K562 (cell line): Measurements from ENCODE around the gene EFHD2. TPM values are rescaled to one million over a fixed set of nuclear protein-coding genes. Genes with fewer than 3 reads are reported as not detected.

ENCODE experiments used
- CC2D1A ChIP-seq: fragments of 450-650 bp; IDR thresholded peaks from 2 replicates; pipeline ENCODE4 v1.6.1; 2017; ENCODE audit warnings: mild to moderate bottlenecking
- KLF16 ChIP-seq: IDR thresholded peaks from 2 replicates; pipeline ENCODE4 v1.6.1; 2016; ENCODE audit warnings: antibody characterized with exemption
- POLR2G ChIP-seq: fragments of 200-400 bp; formaldehyde crosslinking; IDR thresholded peaks from 2 replicates; pipeline ENCODE4 v1.6.1; 2017; ENCODE audit warnings: low read depth, mild to moderate bottlenecking, antibody characterized with exemption, low read length, moderate library complexity
- RAD21 ChIP-seq, 2 experiments: fragments of 250-450 bp in 1 of 2; fragments of 450-650 bp in 1 of 2; sonication (Bioruptor Pico) in 1 of 2; formaldehyde crosslinking in 1 of 2; IDR thresholded peaks in 1 of 2; conservative IDR thresholded peaks in 1 of 2; 2 replicates each; pipeline versions ENCODE4 v1.4.0 to v1.8.0; 2020 to 2022; ENCODE audit warnings: mild to moderate bottlenecking in 2 of 2, moderate library complexity in 1 of 2
- SMC3 ChIP-seq: conservative IDR thresholded peaks from 2 replicates; pipeline ENCODE4 v1.6.1; 2011; ENCODE audit warnings: low read depth, low read length, improper control_type of control experiment; ENCODE audit not compliant: insufficient read depth
- ZFP1 ChIP-seq: fragments of 450-650 bp; formaldehyde crosslinking; IDR thresholded peaks from 2 replicates; pipeline ENCODE4 v1.4.0; 2020; ENCODE audit warnings: mild to moderate bottlenecking, mixed read lengths
- ZNF324 ChIP-seq: fragments of 250-450 bp; sonication (Bioruptor Pico); IDR thresholded peaks from 2 replicates; pipeline ENCODE4 v1.4.0; 2020; ENCODE audit warnings: mild to moderate bottlenecking
- polyA plus RNA-seq, 8 experiments: library from polyadenylated mRNA; depleted of rRNA in 4 of 8; stranded (reverse) in 5 of 8; unstranded in 3 of 8; fragments of >200 nt; fragmentation: Nextera tagmentation in 2 of 8; fragmentation: Illumina TruSeq in 1 of 8; extraction: Ambion mirVana in 2 of 8; extraction: Trizol in 1 of 8; gene quantifications; 2 replicates each; pipeline versions ENCODE4 v1.2.1 to v1.2.3, GENCODE V29; 2011 to 2014; ENCODE audit warnings: inconsistent platforms in 1 of 8, missing spikeins in 1 of 8
- total RNA-seq, 7 experiments: library from RNA; depleted of rRNA in 6 of 7; stranded (reverse); fragments of >200 nt in 6 of 7; fragmentation: Illumina TruSeq in 2 of 7; extraction: Trizol in 2 of 7; gene quantifications; 2 replicates each; pipeline versions ENCODE4 v1.2.1 to v1.2.3, GENCODE V29; 2011 to 2021; ENCODE audit warnings: low replicate concordance in 1 of 7
- TF ChIP-seq, protein P1 (sequence below), 2 experiments: fragments of 450-650 bp; formaldehyde crosslinking in 1 of 2; IDR thresholded peaks; 2 replicates each; pipeline versions ENCODE4 v1.4.0 to v1.6.1; 2014 to 2020; ENCODE audit warnings: mild to moderate bottlenecking in 2 of 2, borderline replicate concordance in 1 of 2, low read depth in 1 of 2
- TF ChIP-seq, protein P2 (sequence below): fragments of 450-650 bp; formaldehyde crosslinking; IDR thresholded peaks from 2 replicates; pipeline ENCODE4 v1.4.0; 2020; ENCODE audit warnings: mild to moderate bottlenecking, moderate library complexity
- TF ChIP-seq, protein P3 (sequence below), 2 experiments: IDR thresholded peaks; 2 replicates each; pipeline ENCODE4 v1.6.1; 2011; ENCODE audit warnings: borderline replicate concordance in 1 of 2, control low read depth in 1 of 2, low read depth in 1 of 2, low read length in 1 of 2, mild to moderate bottlenecking in 1 of 2, mixed read lengths in 1 of 2, moderate library complexity in 1 of 2; ENCODE audit not compliant: insufficient read depth in 1 of 2, insufficient read length in 1 of 2, poor library complexity in 1 of 2, severe bottlenecking in 1 of 2; ENCODE audit errors: extremely low read depth in 1 of 2

The EFHD2 gene
- total and polyA plus RNA-seq, 9 of the 15 experiments (the other 6 are each of a cell fraction or from before 2014, with no cell fraction given) = 1.7 to 73.5 (median 25.2) TPM

DNA sequence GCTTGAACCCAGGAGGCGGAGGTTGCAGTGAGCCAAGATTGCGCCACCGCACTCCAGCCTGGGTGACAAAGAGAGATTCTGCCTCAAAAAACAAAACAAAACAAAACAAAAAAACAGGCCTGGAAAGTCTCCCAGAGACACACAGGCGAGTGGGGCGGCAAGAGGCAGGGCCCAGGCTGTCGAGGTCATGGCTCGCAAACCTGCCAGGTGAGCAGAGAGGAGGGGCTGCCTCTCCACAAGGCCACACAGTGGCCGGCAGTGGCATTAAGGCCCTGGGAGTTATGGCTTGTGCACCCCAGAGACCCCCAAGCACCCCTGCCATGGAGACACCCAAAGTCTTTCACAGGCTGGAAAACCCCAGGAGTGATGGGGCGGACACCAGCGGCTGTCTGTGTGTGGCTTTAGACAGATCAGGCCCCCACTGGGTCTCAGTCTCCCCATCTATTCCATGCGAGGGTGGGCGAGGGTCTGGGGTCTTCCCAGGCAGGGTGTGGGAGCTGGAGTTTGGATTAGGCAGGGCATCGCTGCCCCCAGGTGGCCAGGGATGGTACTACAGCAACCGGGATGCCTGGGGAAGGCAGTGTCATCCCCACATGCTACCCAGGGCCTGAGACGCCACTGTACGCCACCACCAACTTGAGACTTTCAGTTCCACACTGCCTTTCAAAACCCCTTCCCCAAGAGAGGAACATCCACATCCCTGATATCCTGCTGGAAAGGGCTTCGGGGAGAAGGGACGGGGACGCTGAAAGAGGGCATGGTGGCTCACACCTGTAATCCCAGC is 21.3 kb downstream of the EFHD2 start (continued):
- TF ChIP-seq ZFP1 (CRISPR knock-in tag) = no peak
- peak; percentile 94 for TF ChIP-seq CC2D1A
- TF ChIP-seq POLR2G = peak; percentile 61
- TF ChIP-seq ZNF324 (CRISPR knock-in tag) = no peak
- TF ChIP-seq, protein P1, sequence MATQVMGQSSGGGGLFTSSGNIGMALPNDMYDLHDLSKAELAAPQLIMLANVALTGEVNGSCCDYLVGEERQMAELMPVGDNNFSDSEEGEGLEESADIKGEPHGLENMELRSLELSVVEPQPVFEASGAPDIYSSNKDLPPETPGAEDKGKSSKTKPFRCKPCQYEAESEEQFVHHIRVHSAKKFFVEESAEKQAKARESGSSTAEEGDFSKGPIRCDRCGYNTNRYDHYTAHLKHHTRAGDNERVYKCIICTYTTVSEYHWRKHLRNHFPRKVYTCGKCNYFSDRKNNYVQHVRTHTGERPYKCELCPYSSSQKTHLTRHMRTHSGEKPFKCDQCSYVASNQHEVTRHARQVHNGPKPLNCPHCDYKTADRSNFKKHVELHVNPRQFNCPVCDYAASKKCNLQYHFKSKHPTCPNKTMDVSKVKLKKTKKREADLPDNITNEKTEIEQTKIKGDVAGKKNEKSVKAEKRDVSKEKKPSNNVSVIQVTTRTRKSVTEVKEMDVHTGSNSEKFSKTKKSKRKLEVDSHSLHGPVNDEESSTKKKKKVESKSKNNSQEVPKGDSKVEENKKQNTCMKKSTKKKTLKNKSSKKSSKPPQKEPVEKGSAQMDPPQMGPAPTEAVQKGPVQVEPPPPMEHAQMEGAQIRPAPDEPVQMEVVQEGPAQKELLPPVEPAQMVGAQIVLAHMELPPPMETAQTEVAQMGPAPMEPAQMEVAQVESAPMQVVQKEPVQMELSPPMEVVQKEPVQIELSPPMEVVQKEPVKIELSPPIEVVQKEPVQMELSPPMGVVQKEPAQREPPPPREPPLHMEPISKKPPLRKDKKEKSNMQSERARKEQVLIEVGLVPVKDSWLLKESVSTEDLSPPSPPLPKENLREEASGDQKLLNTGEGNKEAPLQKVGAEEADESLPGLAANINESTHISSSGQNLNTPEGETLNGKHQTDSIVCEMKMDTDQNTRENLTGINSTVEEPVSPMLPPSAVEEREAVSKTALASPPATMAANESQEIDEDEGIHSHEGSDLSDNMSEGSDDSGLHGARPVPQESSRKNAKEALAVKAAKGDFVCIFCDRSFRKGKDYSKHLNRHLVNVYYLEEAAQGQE (IDR thresholded peaks at IDR 0.05; ENCODE audit: borderline replicate concordance) = peak; percentile 93
- TF ChIP-seq, protein P1 (CRISPR knock-in tag; IDR thresholded peaks at IDR 0.05; ENCODE audit: low read depth) = no peak
- peak; percentile 95 to 99 for TF ChIP-seq RAD21 (CRISPR knock-in tag; conservative IDR thresholded peaks at IDR 0.05 in 1 of 2, IDR thresholded peaks at IDR 0.05 in 1 of 2)
- TF ChIP-seq, protein P2, sequence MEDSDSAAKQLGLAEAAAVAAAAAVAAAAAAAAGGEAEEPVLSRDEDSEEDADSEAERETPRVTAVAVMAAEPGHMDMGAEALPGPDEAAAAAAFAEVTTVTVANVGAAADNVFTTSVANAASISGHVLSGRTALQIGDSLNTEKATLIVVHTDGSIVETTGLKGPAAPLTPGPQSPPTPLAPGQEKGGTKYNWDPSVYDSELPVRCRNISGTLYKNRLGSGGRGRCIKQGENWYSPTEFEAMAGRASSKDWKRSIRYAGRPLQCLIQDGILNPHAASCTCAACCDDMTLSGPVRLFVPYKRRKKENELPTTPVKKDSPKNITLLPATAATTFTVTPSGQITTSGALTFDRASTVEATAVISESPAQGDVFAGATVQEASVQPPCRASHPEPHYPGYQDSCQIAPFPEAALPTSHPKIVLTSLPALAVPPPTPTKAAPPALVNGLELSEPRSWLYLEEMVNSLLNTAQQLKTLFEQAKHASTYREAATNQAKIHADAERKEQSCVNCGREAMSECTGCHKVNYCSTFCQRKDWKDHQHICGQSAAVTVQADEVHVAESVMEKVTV (CRISPR knock-in tag) = peak; percentile 76
- TF ChIP-seq SMC3 = peak; percentile 94
- TF ChIP-seq, protein P3, sequence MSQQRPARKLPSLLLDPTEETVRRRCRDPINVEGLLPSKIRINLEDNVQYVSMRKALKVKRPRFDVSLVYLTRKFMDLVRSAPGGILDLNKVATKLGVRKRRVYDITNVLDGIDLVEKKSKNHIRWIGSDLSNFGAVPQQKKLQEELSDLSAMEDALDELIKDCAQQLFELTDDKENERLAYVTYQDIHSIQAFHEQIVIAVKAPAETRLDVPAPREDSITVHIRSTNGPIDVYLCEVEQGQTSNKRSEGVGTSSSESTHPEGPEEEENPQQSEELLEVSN (IDR thresholded peaks at IDR 0.05; ENCODE audit: borderline replicate concordance in 1 of 2, extremely low read depth in 1 of 2, insufficient read depth in 1 of 2, insufficient read length in 1 of 2, low read depth in 1 of 2, low read length in 1 of 2, poor library complexity in 1 of 2, severe bottlenecking in 1 of 2) = peak in 1 of 2 experiments; percentile 26
- TF ChIP-seq KLF16 = peak; percentile 49; the same call in 1 of the 2 replicates
